Osteocyte (in vitro differentiated cells): Measurements from ENCODE around the gene THBS2. TPM values are rescaled to one million over a fixed set of nuclear protein-coding genes. Genes with fewer than 3 reads are reported as not detected.

Source experiments
- DNase-seq: peaks from one replicate; pipeline ENCODE4 v3.0.0; 2021; ENCODE audit warnings: mixed read lengths; ENCODE audit not compliant: unreplicated experiment; ENCODE audit errors: extremely low spot score
- H3K27ac Mint-ChIP-seq: one replicate; pipeline ENCODE4 v1.8.0; 2021; ENCODE audit warnings: mild to moderate bottlenecking, mixed read lengths; ENCODE audit not compliant: unreplicated experiment
- H3K27me3 Mint-ChIP-seq: one replicate; pipeline ENCODE4 v1.8.0; 2021; ENCODE audit warnings: mixed read lengths; ENCODE audit not compliant: unreplicated experiment
- H3K36me3 Mint-ChIP-seq: one replicate; pipeline ENCODE4 v1.8.0; 2021; ENCODE audit warnings: mixed read lengths; ENCODE audit not compliant: unreplicated experiment
- H3K4me1 Mint-ChIP-seq: one replicate; pipeline ENCODE4 v1.8.0; 2021; ENCODE audit warnings: mixed read lengths; ENCODE audit not compliant: unreplicated experiment
- H3K4me3 Mint-ChIP-seq: one replicate; pipeline ENCODE4 v1.8.0; 2021; ENCODE audit warnings: mild to moderate bottlenecking, moderate library complexity, mixed read lengths; ENCODE audit not compliant: unreplicated experiment
- H3K9me3 Mint-ChIP-seq: one replicate; pipeline ENCODE4 v1.8.0; 2021; ENCODE audit warnings: mixed read lengths; ENCODE audit not compliant: unreplicated experiment
- total RNA-seq: library from RNA; stranded (reverse); gene quantifications from 2 replicates; pipeline ENCODE4 v1.2.1, GENCODE V29; 2021
- TF ChIP-seq, protein P1 (sequence below): fragments of 200-600 bp; sonication (generic); IDR thresholded peaks from 2 replicates; pipeline ENCODE4 v1.5.0; 2021; ENCODE audit warnings: antibody characterized with exemption, mild to moderate bottlenecking, moderate library complexity

The THBS2 gene
- total RNA-seq, 1 donor from 2014 or later: 650 TPM

DNA sequence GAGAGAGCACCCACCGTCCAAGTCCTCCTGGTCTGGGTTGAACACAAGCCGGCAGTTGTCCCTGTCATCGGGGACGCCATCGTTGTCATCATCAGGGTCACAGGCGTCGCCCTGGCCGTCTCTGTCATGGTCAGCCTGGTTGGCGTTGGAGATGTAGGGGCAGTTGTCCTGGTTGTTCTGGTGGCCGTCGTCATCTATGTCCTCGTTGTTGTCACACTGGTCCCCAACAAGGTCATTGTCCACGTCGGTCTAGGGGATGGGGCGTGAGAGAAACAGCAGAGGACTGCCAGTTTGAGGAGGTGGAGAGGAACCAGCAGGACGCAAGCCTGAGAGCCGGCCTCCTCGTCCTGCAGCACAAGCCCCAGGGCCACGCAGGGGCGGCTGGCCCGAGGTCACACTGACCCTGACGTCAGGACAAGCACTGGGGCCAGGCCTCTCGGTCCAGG lies 28.5 kb downstream of the THBS2 start:
- Mint-ChIP-seq H3K4me3 (no peak overlapping the region), H3K4me1 (no peaks in the 10 kb centered on the region), H3K27me3 (no peaks in the 10 kb centered on the region), H3K36me3 (peaks cover 75% of the 10 kb centered on the region), H3K27ac (peak overlapping the region; percentile 40), H3K9me3 (no peaks in the 10 kb centered on the region)
- TF ChIP-seq, protein P1, sequence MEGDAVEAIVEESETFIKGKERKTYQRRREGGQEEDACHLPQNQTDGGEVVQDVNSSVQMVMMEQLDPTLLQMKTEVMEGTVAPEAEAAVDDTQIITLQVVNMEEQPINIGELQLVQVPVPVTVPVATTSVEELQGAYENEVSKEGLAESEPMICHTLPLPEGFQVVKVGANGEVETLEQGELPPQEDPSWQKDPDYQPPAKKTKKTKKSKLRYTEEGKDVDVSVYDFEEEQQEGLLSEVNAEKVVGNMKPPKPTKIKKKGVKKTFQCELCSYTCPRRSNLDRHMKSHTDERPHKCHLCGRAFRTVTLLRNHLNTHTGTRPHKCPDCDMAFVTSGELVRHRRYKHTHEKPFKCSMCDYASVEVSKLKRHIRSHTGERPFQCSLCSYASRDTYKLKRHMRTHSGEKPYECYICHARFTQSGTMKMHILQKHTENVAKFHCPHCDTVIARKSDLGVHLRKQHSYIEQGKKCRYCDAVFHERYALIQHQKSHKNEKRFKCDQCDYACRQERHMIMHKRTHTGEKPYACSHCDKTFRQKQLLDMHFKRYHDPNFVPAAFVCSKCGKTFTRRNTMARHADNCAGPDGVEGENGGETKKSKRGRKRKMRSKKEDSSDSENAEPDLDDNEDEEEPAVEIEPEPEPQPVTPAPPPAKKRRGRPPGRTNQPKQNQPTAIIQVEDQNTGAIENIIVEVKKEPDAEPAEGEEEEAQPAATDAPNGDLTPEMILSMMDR: no peak
- peak; percentile 75 for DNase-seq

DNA sequence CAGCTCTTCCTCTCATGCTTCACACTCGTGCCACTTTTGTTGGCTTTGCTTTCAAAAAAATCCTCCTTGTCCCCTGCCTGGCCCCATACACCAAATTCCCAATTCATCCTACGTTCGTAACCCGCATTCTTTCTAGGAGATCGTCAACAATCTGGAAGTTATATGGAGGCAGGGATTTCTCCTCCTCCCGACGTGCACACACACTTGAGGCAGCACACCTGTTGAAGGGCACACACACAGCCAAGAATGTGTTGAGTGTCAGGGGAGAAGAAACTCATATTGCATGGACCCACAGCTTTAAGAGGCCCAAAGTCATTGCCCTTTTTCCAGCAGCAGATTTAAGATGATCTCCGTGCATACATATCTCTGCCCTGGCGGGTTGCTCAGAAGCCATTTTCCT lies 28.9 kb downstream of the THBS2 start:
- DNase-seq: peak; percentile 32
- no peaks in the 10 kb centered on the region for H3K27me3 Mint-ChIP-seq
- peaks cover 75% of the 10 kb centered on the region for H3K36me3 Mint-ChIP-seq
- peak overlapping the region; percentile 40 for H3K27ac Mint-ChIP-seq
- H3K9me3 Mint-ChIP-seq: no peaks in the 10 kb centered on the region
- no peak overlapping the region for H3K4me3 Mint-ChIP-seq
- TF ChIP-seq, protein P1: no peak
- no peaks in the 10 kb centered on the region for H3K4me1 Mint-ChIP-seq

DNA sequence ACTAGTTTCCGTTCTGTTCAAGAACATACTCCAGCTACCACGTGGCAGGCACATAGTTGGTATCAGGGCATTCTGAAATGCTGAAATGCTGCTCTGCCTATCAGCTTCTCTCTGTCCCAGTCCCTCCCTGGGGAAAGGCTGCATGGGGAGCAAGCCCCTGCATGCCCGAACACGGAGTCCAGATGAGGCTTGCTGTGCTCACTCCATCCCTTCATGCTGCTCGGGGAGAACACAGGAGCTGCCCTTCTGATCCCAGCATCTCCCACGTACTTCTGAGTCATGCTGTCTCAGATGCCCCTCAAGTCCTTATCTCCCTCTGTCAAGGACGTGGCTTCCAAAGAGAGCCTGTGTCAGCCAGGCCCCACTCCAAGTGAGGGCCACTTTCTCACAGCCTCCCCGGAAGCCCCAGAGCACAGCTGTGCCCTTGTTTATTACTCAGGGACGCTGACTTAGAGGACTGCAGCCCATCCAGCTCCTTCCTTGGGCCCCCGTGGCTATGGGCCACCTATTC lies 29.4 kb downstream of the THBS2 start:
- Mint-ChIP-seq H3K36me3 (peaks cover 74% of the 10 kb centered on the region), H3K27ac (peak overlapping the region; percentile 38), H3K9me3 (no peaks in the 10 kb centered on the region), H3K4me1 (no peaks in the 10 kb centered on the region), H3K4me3 (no peak overlapping the region), H3K27me3 (no peaks in the 10 kb centered on the region)
- TF ChIP-seq, protein P1: no peak
- peak; percentile 38 for DNase-seq

DNA sequence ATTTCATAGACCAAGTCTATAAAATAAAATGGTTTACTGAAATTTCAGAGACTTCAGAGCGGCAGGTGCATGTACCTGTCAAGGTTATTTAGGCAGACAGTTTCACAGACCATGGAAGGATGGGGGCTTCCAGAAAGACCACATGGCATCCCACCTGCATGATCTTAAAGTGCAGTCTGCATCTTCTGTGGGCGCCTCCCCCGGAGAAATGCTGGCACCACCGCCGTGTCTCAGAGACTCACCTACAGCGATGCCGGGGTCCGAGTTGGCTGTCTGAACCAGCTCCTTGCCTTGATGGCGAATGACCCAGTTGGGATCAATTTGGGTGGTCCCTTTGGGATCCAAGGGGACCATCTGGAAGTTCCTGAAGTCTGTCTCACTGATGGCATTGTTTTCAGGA lies 30.6 kb downstream of the THBS2 start:
- TF ChIP-seq, protein P1: no peak
- Mint-ChIP-seq H3K9me3 (no peaks in the 10 kb centered on the region), H3K27me3 (no peaks in the 10 kb centered on the region), H3K4me3 (no peak overlapping the region), H3K4me1 (no peaks in the 10 kb centered on the region), H3K36me3 (peaks cover 72% of the 10 kb centered on the region), H3K27ac (peak overlapping the region; percentile 31)
- peak; percentile 72 for DNase-seq

DNA sequence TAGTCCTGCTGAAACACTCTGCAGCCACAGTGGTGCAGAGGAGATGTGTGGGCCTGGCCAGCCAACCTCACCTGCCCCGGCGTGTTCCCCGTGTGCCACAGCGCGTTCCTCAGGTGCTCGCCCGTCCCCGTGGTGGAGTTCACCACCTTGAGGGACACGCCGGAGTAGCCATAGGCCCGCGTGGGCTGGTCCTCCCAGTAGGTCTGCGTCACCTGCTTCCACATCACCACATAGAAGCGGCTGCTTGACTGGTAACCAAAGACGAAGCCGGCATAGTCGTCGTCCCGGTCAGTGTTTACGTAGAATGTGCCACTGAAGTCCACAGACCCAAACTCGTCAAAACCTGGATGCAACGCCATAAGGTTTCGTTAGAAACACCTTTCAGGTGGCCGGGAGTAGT lies 31.5 kb downstream of the THBS2 start:
- Mint-ChIP-seq H3K36me3 (peaks cover 77% of the 10 kb centered on the region), H3K4me1 (peaks cover 1% of the 10 kb centered on the region), H3K9me3 (no peaks in the 10 kb centered on the region), H3K27ac (no peak overlapping the region), H3K4me3 (no peak overlapping the region), H3K27me3 (no peaks in the 10 kb centered on the region)
- TF ChIP-seq, protein P1: no peak
- DNase-seq: peak; percentile 71
